ENCODE results near the gene SLC27A1.

SLC27A1 gene

DNA sequence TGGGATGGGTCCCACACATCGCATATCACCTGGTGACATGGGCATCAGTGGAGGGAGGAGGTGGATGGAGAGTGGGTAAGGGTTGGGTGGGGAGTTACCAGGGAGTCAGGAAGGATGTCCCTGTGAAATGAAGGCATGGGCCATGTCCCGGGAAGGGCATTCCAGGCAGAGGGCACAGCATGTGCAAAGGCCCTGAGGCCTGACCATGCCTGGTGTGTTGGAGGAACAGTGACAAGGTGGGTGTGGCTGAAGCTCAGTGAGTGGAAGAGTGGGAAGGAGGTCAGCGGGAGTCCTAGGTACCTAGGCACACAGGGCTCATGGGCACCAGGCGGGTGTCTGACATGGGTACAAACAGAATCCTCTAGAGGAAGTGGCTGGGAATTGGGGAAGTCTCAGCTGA is 74.1 kb downstream of the SLC27A1 start:
- Histone ChIP-seq H4K8ac (ENCODE audit: low read depth, low read length) (no peak overlapping the region), H3K4ac (ENCODE audit: low read length) (peak overlapping the region; percentile 2), H3K4me2 (ENCODE audit: insufficient read depth, low read length, poor library complexity, severe bottlenecking) (no peak overlapping the region), H3K9me3 (replicated peaks in 1 of 2; ENCODE audit: control insufficient read depth in 2 of 2, insufficient read depth in 1 of 2, low read depth in 1 of 2, low read length in 2 of 2) (peaks cover 2 to 8% of the 10 kb centered on the region in 2 donors), H3K9ac (ENCODE audit: low read depth, low read length, poor library complexity) (no peak overlapping the region), H3K36me3 (replicated peaks in 1 of 2; ENCODE audit: control insufficient read depth in 2 of 2, insufficient read depth in 2 of 2, low read length in 2 of 2) (no peaks in the 10 kb centered on the region), H2BK120ac (ENCODE audit: low read depth, low read length) (no peak overlapping the region), H2AK5ac (ENCODE audit: low read depth, low read length) (peak overlapping the region; percentile 69), H3K23ac (ENCODE audit: low read depth, low read length, poor library complexity) (no peak overlapping the region), H2BK5ac (ENCODE audit: low read length) (no peak overlapping the region), H3K4me3 (ENCODE audit: low read length in 2 of 2) (no peak overlapping the region), H2AFZ (ENCODE audit: low read length) (no peak overlapping the region), H3K4me1 (ENCODE audit: control insufficient read depth in 2 of 2, insufficient read depth in 1 of 2, low read depth in 1 of 2, low read length in 2 of 2) (peaks cover 2 to 9% of the 10 kb centered on the region in 2 donors), H3K14ac (ENCODE audit: low read length) (no peak overlapping the region), H2BK12ac (ENCODE audit: low read length) (no peak overlapping the region), H2BK15ac (ENCODE audit: low read length) (no peak overlapping the region), H3K27me3 (ENCODE audit: control insufficient read depth in 3 of 3, insufficient read depth in 3 of 3, low read depth in 1 of 3, low read length in 3 of 3) (no peaks in the 10 kb centered on the region), H3K79me1 (ENCODE audit: low read depth, low read length) (no peaks in the 10 kb centered on the region), H3K27ac (replicated peaks; ENCODE audit: low read length) (no peak overlapping the region), H4K91ac (ENCODE audit: low read depth, low read length, poor library complexity) (no peak overlapping the region), H3K18ac (ENCODE audit: low read length) (no peak overlapping the region)
- no CpG with 5 or more reads among the region's 4 CpGs for WGBS, 2 donors (ENCODE audit: extremely low coverage in 2 of 2, insufficient read length in 2 of 2, insufficient replicate concordance in 1 of 2)
- no peak for DNase-seq (ENCODE audit: low spot score)

DNA sequence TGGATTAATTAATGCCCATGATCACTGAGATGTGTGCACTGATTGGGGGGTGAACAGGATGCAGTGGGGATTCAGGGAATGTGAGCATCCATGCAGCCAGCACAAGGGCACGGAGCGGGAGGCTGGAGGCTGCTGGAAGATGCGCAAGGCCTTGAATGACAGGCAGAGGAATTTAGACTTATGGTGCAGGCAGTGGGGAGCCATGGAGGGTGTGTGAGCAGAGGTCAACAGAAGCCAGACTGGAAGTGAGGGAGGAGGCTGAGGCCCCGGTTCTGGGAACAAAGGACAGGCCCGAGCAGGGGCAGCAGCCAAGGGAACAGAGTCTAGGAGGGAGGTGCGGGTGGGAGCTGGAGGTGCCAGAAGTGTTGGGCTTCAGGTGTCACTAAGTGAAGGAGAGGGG is 77.8 kb downstream of the SLC27A1 start:
- Histone ChIP-seq H3K4ac (ENCODE audit: low read length) (no peak overlapping the region), H2BK120ac (ENCODE audit: low read depth, low read length) (no peak overlapping the region), H2BK15ac (ENCODE audit: low read length) (peak overlapping the region; percentile 30), H3K9ac (ENCODE audit: low read depth, low read length, poor library complexity) (peak overlapping the region; percentile 53), H3K4me2 (ENCODE audit: insufficient read depth, low read length, poor library complexity, severe bottlenecking) (no peak overlapping the region), H3K27ac (replicated peaks; ENCODE audit: low read length) (no peak overlapping the region), H3K23ac (ENCODE audit: low read depth, low read length, poor library complexity) (no peak overlapping the region), H3K14ac (ENCODE audit: low read length) (no peak overlapping the region), H3K18ac (ENCODE audit: low read length) (no peak overlapping the region), H3K27me3 (ENCODE audit: control insufficient read depth in 3 of 3, insufficient read depth in 3 of 3, low read depth in 1 of 3, low read length in 3 of 3) (no peaks in the 10 kb centered on the region), H3K4me3 (ENCODE audit: low read length in 2 of 2) (no peak overlapping the region), H3K36me3 (replicated peaks in 1 of 2; ENCODE audit: control insufficient read depth in 2 of 2, insufficient read depth in 2 of 2, low read length in 2 of 2) (no peaks in the 10 kb centered on the region), H4K8ac (ENCODE audit: low read depth, low read length) (no peak overlapping the region), H3K4me1 (ENCODE audit: control insufficient read depth in 2 of 2, insufficient read depth in 1 of 2, low read depth in 1 of 2, low read length in 2 of 2) (peaks cover 2 to 13% of the 10 kb centered on the region in 2 donors), H4K91ac (ENCODE audit: low read depth, low read length, poor library complexity) (no peak overlapping the region), H2AFZ (ENCODE audit: low read length) (no peak overlapping the region), H3K79me1 (ENCODE audit: low read depth, low read length) (no peaks in the 10 kb centered on the region), H2BK12ac (ENCODE audit: low read length) (no peak overlapping the region), H2AK5ac (ENCODE audit: low read depth, low read length) (no peak overlapping the region), H2BK5ac (ENCODE audit: low read length) (no peak overlapping the region), H3K9me3 (replicated peaks in 1 of 2; ENCODE audit: control insufficient read depth in 2 of 2, insufficient read depth in 1 of 2, low read depth in 1 of 2, low read length in 2 of 2) (peaks cover 2 to 8% of the 10 kb centered on the region in 2 donors)
- WGBS, 2 donors (ENCODE audit: extremely low coverage in 2 of 2, insufficient read length in 2 of 2, insufficient replicate concordance in 1 of 2) = no CpG with 5 or more reads among the region's 6 CpGs
- no peak for DNase-seq (ENCODE audit: low spot score)

DNA sequence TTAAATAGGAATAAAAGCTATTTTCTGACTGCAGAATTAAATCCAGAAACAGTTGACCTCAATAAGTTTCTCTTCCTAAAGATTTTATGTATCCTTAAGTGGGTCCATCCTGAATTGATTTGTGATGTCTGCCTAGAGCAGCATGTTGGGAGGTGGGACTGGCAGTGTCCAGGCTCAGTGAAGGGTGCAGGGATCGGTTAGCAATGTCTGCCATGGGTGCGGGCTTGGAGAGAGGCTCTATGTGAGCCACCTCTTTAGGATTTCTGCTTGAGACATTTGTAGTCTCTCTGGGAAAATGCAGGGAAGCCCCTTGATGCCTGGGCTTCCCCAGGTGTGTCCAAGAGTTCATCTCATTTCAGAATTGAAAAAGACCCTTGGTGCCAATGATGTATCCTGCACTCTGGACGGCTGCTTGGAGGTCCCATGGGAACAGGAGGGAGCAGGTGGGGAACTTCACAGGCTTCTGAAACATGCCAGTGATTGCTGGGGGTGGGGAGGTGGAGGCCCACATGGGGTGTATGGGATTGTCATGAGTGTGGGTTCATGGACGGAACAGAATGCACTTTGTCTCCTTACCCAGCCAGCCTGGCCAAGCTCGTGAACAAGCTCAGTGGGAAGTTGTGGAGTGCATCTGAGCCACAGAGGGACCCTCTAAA is 78.9 kb downstream of the SLC27A1 start:
- H2BK15ac ChIP-seq (ENCODE audit: low read length) = peak overlapping the region; percentile 75
- H3K23ac ChIP-seq (ENCODE audit: low read depth, low read length, poor library complexity) = peak overlapping the region; percentile 12
- no peaks in the 10 kb centered on the region for H3K36me3 ChIP-seq (replicated peaks in 1 of 2; ENCODE audit: control insufficient read depth in 2 of 2, insufficient read depth in 2 of 2, low read length in 2 of 2)

DNA sequence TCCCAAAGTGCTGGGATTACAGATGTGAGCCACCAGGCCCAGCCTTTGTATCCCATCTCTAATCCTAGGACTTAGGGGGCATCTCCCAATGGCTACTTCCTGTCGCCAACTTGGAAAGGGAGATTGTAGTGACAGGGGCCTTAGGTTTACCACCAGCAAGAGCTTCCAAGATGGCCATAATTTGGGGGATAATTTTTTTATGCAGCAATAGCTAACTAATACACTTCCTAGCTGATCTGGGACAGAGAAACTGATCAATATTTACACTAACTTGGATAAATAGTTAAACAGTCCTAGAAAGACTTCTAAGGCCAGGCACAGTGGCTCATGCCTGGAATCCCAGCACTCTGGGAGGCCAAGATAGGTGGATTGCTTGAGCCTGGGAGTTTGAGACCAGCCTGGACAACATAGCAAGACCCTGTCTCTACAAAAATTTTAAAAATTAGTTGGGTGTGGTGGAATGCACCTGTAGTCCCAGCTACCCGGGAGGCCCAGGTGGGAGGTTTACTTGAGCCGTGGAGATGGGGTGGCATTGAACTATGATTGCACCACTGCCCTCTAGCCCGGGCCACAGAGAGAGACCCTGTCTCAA is 79.8 kb downstream of the SLC27A1 start:
- no peaks in the 10 kb centered on the region for H3K36me3 ChIP-seq (replicated peaks in 1 of 2; ENCODE audit: control insufficient read depth in 2 of 2, insufficient read depth in 2 of 2, low read length in 2 of 2)
- H3K27me3 ChIP-seq (ENCODE audit: control insufficient read depth in 3 of 3, insufficient read depth in 3 of 3, low read depth in 1 of 3, low read length in 3 of 3) = no peaks in the 10 kb centered on the region
- no peak overlapping the region for H2BK5ac ChIP-seq (ENCODE audit: low read length)
- H3K27ac ChIP-seq (replicated peaks; ENCODE audit: low read length) = no peak overlapping the region
- no peak overlapping the region for H3K14ac ChIP-seq (ENCODE audit: low read length)
- no peak overlapping the region for H3K4me3 ChIP-seq (ENCODE audit: low read length in 2 of 2)
- no CpG with 5 or more reads among the region's 4 CpGs for WGBS, 2 donors (ENCODE audit: extremely low coverage in 2 of 2, insufficient read length in 2 of 2, insufficient replicate concordance in 1 of 2)
- DNase-seq (ENCODE audit: low spot score) = no peak
- no peak overlapping the region for H2AFZ ChIP-seq (ENCODE audit: low read length)
- H3K9ac ChIP-seq (ENCODE audit: low read depth, low read length, poor library complexity) = no peak overlapping the region
- H3K4me1 ChIP-seq (ENCODE audit: control insufficient read depth in 2 of 2, insufficient read depth in 1 of 2, low read depth in 1 of 2, low read length in 2 of 2) = peaks cover 6 to 17% of the 10 kb centered on the region in 2 donors
- H3K4me2 ChIP-seq (ENCODE audit: insufficient read depth, low read length, poor library complexity, severe bottlenecking) = no peak overlapping the region
- no peak overlapping the region for H3K4ac ChIP-seq (ENCODE audit: low read length)
- H2BK15ac ChIP-seq (ENCODE audit: low read length) = no peak overlapping the region
- H2BK120ac ChIP-seq (ENCODE audit: low read depth, low read length) = no peak overlapping the region
- no peak overlapping the region for H2AK5ac ChIP-seq (ENCODE audit: low read depth, low read length)
- no peak overlapping the region for H4K91ac ChIP-seq (ENCODE audit: low read depth, low read length, poor library complexity)
- H3K18ac ChIP-seq (ENCODE audit: low read length) = no peak overlapping the region
- H2BK12ac ChIP-seq (ENCODE audit: low read length) = no peak overlapping the region
- H3K9me3 ChIP-seq (replicated peaks in 1 of 2; ENCODE audit: control insufficient read depth in 2 of 2, insufficient read depth in 1 of 2, low read depth in 1 of 2, low read length in 2 of 2) = peaks cover 2 to 4% of the 10 kb centered on the region in 2 donors
- H3K79me1 ChIP-seq (ENCODE audit: low read depth, low read length) = no peaks in the 10 kb centered on the region
- H3K23ac ChIP-seq (ENCODE audit: low read depth, low read length, poor library complexity) = no peak overlapping the region
- no peak overlapping the region for H4K8ac ChIP-seq (ENCODE audit: low read depth, low read length)

More for the DNA sequence above, 78.9 kb downstream of the SLC27A1 start:
- H2BK5ac ChIP-seq (ENCODE audit: low read length) = no peak overlapping the region
- H3K4me2 ChIP-seq (ENCODE audit: insufficient read depth, low read length, poor library complexity, severe bottlenecking) = no peak overlapping the region
- H2BK12ac ChIP-seq (ENCODE audit: low read length) = peak overlapping the region; percentile 41
- H3K27ac ChIP-seq (replicated peaks; ENCODE audit: low read length) = no peak overlapping the region
- H3K9me3 ChIP-seq (replicated peaks in 1 of 2; ENCODE audit: control insufficient read depth in 2 of 2, insufficient read depth in 1 of 2, low read depth in 1 of 2, low read length in 2 of 2) = peaks cover 2 to 8% of the 10 kb centered on the region in 2 donors
- no peaks in the 10 kb centered on the region for H3K79me1 ChIP-seq (ENCODE audit: low read depth, low read length)
- H2BK120ac ChIP-seq (ENCODE audit: low read depth, low read length) = no peak overlapping the region
- peaks cover 3 to 17% of the 10 kb centered on the region in 2 donors for H3K4me1 ChIP-seq (ENCODE audit: control insufficient read depth in 2 of 2, insufficient read depth in 1 of 2, low read depth in 1 of 2, low read length in 2 of 2)
- no CpG with 5 or more reads among the region's 5 CpGs for WGBS, 2 donors (ENCODE audit: extremely low coverage in 2 of 2, insufficient read length in 2 of 2, insufficient replicate concordance in 1 of 2)
- H3K14ac ChIP-seq (ENCODE audit: low read length) = no peak overlapping the region
- peak overlapping the region; percentile 70 for H2AK5ac ChIP-seq (ENCODE audit: low read depth, low read length)
- no peak overlapping the region for H3K4ac ChIP-seq (ENCODE audit: low read length)
- peak overlapping the region; percentile 23 for H4K8ac ChIP-seq (ENCODE audit: low read depth, low read length)
- H3K18ac ChIP-seq (ENCODE audit: low read length) = no peak overlapping the region
- no peaks in the 10 kb centered on the region for H3K27me3 ChIP-seq (ENCODE audit: control insufficient read depth in 3 of 3, insufficient read depth in 3 of 3, low read depth in 1 of 3, low read length in 3 of 3)
- H3K4me3 ChIP-seq (ENCODE audit: low read length in 2 of 2) = no peak overlapping the region
- no peak overlapping the region for H4K91ac ChIP-seq (ENCODE audit: low read depth, low read length, poor library complexity)
- H3K9ac ChIP-seq (ENCODE audit: low read depth, low read length, poor library complexity) = no peak overlapping the region
- no peak overlapping the region for H2AFZ ChIP-seq (ENCODE audit: low read length)
- no peak for DNase-seq (ENCODE audit: low spot score)

Data from neuronal stem cell (in vitro differentiated cells).